Vein endothelial cell (primary cell): ENCODE data around the gene KRT36. TPM values are rescaled to one million over a fixed set of nuclear protein-coding genes. Genes with fewer than 3 reads are reported as not detected.
A peak's percentile ranks its signal among the peaks of the same experiment; 100 is the strongest.

ENCODE experiments used
- small RNA-seq: library from RNA; depleted of rRNA; stranded (forward); fragments of <200 nt; gene quantifications from one replicate; pipeline ENCODE3, GENCODE V24; 2012
- total RNA-seq: library from RNA; depleted of rRNA; stranded (reverse); fragments of >200 nt; gene quantifications from 2 replicates; pipeline ENCODE4 v1.2.3, GENCODE V29; 2012

KRT36 gene
- total RNA-seq = not detected in 2 replicates

DNA sequence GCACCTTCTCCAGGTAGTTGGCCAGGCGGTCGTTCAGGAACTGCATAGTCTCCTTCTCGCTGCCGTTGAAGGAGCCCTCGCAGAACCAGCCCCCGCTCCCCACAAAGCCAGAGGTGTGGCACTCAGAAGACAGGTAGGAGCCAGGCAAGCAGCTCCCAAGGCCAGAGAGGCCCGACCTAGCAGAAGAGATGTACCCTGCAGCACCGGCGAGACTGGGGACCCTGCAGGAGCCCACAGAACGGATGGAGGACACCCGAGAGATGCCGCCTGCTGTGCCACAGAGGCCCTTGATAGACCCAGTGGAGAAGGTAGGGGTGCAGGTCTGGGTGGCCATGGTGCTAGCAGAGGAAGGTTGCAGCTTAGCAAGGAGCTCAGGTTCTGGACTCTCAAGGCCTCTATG, at the start of gene KRT36:
KRT36 (minus strand) TSS at position 380 of the 400 bp plus-strand sequence; CDS start at position 334, 46 bp downstream.

DNA sequence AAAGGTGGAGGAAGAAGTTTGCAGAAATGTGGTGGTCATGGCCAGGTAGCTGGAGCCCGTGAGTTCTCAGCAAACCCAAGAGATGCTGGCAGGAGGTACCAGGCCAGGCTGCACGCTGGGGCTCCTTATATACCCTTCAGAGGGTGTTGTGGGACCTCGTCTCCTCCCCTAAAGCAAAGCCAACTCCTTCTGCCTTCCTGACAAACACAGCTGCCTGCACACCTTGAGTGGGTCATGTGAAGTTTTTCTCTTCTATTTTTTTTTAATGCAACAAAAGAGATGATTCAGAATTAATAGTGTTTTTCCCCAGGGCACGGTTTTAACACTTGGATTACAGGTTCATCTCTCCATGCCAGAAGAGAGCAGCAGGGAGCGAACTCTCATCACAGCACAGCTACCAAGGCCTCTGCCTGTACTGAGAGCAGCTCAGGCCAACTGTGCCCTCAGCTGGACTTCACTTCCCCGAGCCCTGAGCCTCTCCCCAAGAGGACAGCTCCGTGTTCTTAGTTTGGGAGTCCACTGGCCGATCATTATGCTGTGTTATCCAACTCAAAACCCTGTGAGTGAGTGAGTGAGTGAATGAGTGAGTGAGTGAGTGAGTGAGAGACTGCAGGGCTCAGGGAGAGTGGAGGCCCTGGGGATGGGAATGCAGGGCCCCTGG, 29.2 kb upstream of the KRT36 start, which contains the start of gene KRT15:
KRT15 (minus strand) TSS at position 102 of the 661 bp plus-strand sequence; CDS start at position 39, 63 bp downstream.

DNA sequence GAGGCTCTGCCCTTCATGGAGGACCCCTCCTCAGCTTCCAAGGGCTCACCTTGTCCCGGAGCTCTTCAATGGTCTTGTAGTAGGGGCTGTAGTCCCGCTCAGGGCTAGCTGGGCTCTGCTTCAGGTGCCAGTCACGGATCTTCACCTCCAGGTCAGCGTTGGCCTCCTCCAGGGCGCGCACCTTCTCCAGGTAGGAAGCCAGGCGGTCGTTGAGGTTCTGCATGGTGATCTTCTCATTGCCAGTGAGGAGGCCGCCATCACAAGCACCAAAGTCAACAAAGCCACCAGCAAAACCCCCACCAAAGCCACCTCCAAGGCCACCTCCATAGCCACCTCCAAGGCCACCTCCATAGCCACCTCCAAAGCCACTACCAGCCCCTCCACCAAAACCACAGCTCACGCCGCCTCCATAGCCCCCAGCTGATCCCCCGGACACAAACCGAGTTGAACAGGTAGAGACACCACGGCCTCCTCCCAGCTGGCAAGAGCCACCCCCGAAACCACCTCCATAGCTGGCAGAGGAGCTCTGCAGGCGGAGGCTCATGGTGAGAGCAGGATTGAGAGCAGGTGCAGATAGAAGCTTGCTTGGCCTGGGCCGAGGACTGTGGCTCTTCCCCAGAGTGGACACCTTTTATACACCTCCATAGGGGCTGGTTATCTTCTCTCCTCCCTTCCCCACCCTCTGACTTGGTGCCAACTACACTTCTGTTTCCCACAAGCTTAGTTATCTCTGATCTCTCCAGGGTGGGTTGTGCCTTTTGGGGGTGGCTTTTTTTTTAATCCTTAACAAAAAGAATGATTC, 15.5 kb upstream of the KRT36 start, which contains the start of gene KRT13:
KRT13 (minus strand) TSS at position 606 of the 802 bp plus-strand sequence; CDS start at position 544, 62 bp downstream.

DNA sequence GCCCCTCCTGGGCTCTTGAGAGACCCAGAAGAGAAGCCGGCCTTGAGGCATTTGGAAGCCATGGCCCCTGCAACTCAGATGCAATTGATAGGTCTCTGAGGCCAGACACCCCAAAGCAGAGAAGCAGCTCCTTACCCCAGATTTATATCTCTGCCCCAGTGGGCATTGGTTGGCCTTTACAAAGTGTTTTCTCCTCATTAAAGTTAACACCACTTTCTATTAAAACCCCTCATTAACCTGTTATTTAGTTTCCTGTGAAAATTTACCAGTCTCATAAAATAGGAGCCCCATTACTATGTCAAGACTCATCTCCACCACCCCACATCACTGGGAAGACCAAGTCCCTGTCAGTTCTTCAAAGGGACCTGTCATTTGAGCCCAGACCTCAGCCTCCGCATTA, 8.7 kb downstream of the KRT36 start, which contains the start of gene KRT35:
KRT35 (minus strand) TSS at position 116 of the 400 bp plus-strand sequence; CDS start at position 62, 54 bp downstream.

DNA sequence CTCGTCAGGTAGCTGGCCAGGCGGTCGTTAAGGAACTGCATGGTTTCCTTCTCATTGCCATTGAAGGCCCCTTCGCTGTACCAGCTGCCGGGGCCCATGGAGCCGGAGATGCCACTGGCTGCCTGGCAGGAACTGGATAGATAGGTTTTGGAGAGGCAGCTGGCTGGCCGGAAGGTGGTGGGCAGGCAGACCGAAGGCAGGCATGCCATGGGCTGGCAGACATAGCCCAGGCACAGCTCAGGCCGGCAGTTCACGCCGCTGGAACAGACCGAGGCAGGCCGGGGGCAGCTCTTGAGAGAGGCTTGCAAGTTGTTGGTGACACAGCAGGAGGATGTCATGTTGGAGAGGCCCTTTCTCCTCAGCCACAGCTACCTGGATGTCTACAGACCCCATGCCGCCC, 22.7 kb downstream of the KRT36 start, which contains the start of gene KRT32:
KRT32 (minus strand) TSS at position 399 of the 400 bp plus-strand sequence; CDS start at position 338, 61 bp downstream.

DNA sequence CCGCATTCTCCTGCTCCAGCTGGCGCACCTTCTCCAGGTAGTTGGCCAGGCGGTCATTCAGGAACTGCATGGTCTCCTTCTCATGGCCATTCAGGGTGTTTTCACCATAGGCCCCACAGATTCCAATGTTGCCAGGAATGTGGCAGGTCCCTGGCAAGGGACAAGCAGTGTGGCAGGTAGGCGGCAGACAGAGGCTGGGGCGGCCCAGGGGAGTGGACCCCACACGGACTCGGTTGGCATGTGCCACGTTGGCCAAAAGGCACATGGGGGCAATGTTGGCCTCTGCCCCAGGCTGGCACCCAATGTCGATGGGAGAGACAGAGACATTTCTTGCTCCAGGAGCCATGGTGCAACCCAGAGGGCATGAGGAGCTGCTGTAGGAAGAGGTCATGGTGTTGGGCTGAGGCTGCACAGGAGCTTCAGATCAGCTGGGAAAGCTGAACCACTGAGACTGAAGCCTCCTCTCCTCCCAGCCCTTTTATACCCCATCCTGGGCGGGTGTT, 49.1 kb downstream of the KRT36 start, which contains the start of gene KRT38:
KRT38 (minus strand) TSS at position 453 of the 503 bp plus-strand sequence; CDS start at position 391, 62 bp downstream.

Small RNA genes within 50 kb of the gene (small RNA-seq; reads per million reads assigned to genes)
- gene RNU2-32P = 166 reads per million, percentile 99 among the genes with 10 or more reads in this experiment

Other genes with a start within 250 kb of the KRT36 start
- not detected in 2 replicates for gene KRTAP9-4, start 240.2 kb downstream of the KRT36 start, total RNA-seq
- gene KRTAP9-9, start 234.5 kb downstream of the KRT36 start, total RNA-seq = not detected in 2 replicates
- gene KRTAP9-6, start 224.5 kb downstream of the KRT36 start, total RNA-seq = not detected in 2 replicates
- gene KRTAP9-7, start 214.2 kb downstream of the KRT36 start, total RNA-seq = not detected in 2 replicates
- not detected in 2 replicates for gene KRTAP29-1, start 187.1 kb downstream of the KRT36 start, total RNA-seq
- gene KRTAP16-1, start 180.6 kb downstream of the KRT36 start, total RNA-seq = not detected in 2 replicates
- not detected in 2 replicates for gene KRTAP17-1, start 174.2 kb downstream of the KRT36 start, total RNA-seq
- gene KRT33A, start 139.1 kb downstream of the KRT36 start, total RNA-seq = not detected in 2 replicates
- gene KRT33B, start 120.1 kb downstream of the KRT36 start, total RNA-seq = not detected in 2 replicates
- not detected in 2 replicates for gene KRT34, start 107.6 kb downstream of the KRT36 start, total RNA-seq
- gene KRT31, start 92.3 kb downstream of the KRT36 start, total RNA-seq = not detected in 2 replicates
- gene KRT37, start 65.3 kb downstream of the KRT36 start, total RNA-seq = not detected in 2 replicates
- not detected in 2 replicates for gene KRT38, start 48.9 kb downstream of the KRT36 start, total RNA-seq
- not detected in 2 replicates for gene KRT32, start 22.5 kb downstream of the KRT36 start, total RNA-seq
- not detected in 2 replicates for gene KRT35, start 8.8 kb downstream of the KRT36 start, total RNA-seq
- not detected in 2 replicates for gene KRT13, start 15.7 kb upstream of the KRT36 start, total RNA-seq
- gene KRT15, start 29.0 kb upstream of the KRT36 start, total RNA-seq = 0.65 and 2.8 TPM in 2 replicates
- 25.5 and 62.2 TPM in 2 replicates for gene KRT19, start 38.4 kb upstream of the KRT36 start, total RNA-seq
- gene KRT9, start 82.1 kb upstream of the KRT36 start, total RNA-seq = not detected in 2 replicates
- not detected in 2 replicates for gene KRT14, start 97.0 kb upstream of the KRT36 start, total RNA-seq
- not detected in 2 replicates for gene KRT16, start 122.9 kb upstream of the KRT36 start, total RNA-seq
- 0.38 TPM in 1 of 2 replicates, not detected in the other for gene KRT17, start 134.7 kb upstream of the KRT36 start, total RNA-seq
- 67.3 and 85.7 TPM in 2 replicates for gene EIF1, start 199.0 kb upstream of the KRT36 start, total RNA-seq
- gene GAST, start 222.4 kb upstream of the KRT36 start, total RNA-seq = not detected in 2 replicates
- gene HAP1, start 244.7 kb upstream of the KRT36 start, total RNA-seq = under 0.01 and 0.29 TPM in 2 replicates